Activated gamma-delta T cell treated with anti-CD3 and anti-CD28 coated beads, Interleukin-2, amount 50 U/mL, for 16 hours (primary cell): ENCODE measurements around the gene CREB1.

Source experiments
- DNase-seq: peaks from one replicate; pipeline ENCODE4 v3.0.0-alpha.2; 2020; ENCODE audit warnings: low read depth

Gene CREB1

GRCh38 chr2:207543272-207543671 lies 13.5 kb downstream of the CREB1 start:
- no peak for DNase-seq

- no peak for DNase-seq
These were observed 17.1 kb downstream of the CREB1 start for GRCh38 chr2:207546822-207547221.

GRCh38 chr2:207549145-207549544 lies 19.4 kb downstream of the CREB1 start:
- DNase-seq, result no peak

GRCh38 chr2:207558079-207558491 lies 28.3 kb downstream of the CREB1 start:
- DNase-seq, result no peak

- no peak for DNase-seq
These were observed 31.8 kb downstream of the CREB1 start for GRCh38 chr2:207561386-207562080.

- DNase-seq, result no peak
These were observed 36.2 kb downstream of the CREB1 start for GRCh38 chr2:207565736-207566500.

GRCh38 chr2:207567671-207568070 lies 37.9 kb downstream of the CREB1 start:
- no peak for DNase-seq

GRCh38 chr2:207571370-207571769 lies 41.6 kb downstream of the CREB1 start:
- no peak for DNase-seq

- DNase-seq, result no peak
These were observed 55.2 kb downstream of the CREB1 start for GRCh38 chr2:207584952-207585351.

GRCh38 chr2:207587305-207587704 lies 57.5 kb downstream of the CREB1 start:
- DNase-seq, result no peak

- DNase-seq, result no peak
These were observed 59.4 kb downstream of the CREB1 start for GRCh38 chr2:207589143-207589542.

GRCh38 chr2:207593277-207593676 lies 63.5 kb downstream of the CREB1 start:
- no peak for DNase-seq

- no peak for DNase-seq
These were observed 64.5 kb downstream of the CREB1 start for GRCh38 chr2:207594264-207594663.

GRCh38 chr2:207594731-207595130 lies 65.0 kb downstream of the CREB1 start:
- DNase-seq, result no peak

- DNase-seq, result no peak
These were observed 69.9 kb downstream of the CREB1 start for GRCh38 chr2:207599636-207600035.

GRCh38 chr2:207600231-207600630 lies 70.5 kb downstream of the CREB1 start:
- no peak for DNase-seq

- no peak for DNase-seq
These were observed 72.0 kb downstream of the CREB1 start for GRCh38 chr2:207601774-207602173.

- DNase-seq, result no peak
These were observed 73.7 kb downstream of the CREB1 start for GRCh38 chr2:207603486-207603885.

- no peak for DNase-seq
These were observed 76.6 kb downstream of the CREB1 start for GRCh38 chr2:207606399-207606798.

- DNase-seq, result no peak
These were observed 77.1 kb downstream of the CREB1 start for GRCh38 chr2:207606829-207607228.

GRCh38 chr2:207612714-207613113 lies 83.0 kb downstream of the CREB1 start:
- no peak for DNase-seq

- no peak for DNase-seq
These were observed 85.1 kb downstream of the CREB1 start for GRCh38 chr2:207614824-207615223.

- DNase-seq, result no peak
These were observed 86.4 kb downstream of the CREB1 start for GRCh38 chr2:207616185-207616584.
